NCI-H2196 (cell line): ENCODE results near the gene OR2M2.

ENCODE experiments used
- DNase-seq: peaks from one replicate; lab custom pipeline; 2025; ENCODE audit not compliant: unreplicated experiment; lab: John Stamatoyannopoulos, UW

The OR2M2 gene

GRCh38 chr1:248174521-248174920 is at the start of gene OR2M2:
Gene OR2M2 (plus strand): TSS chr1:248174821. CDS start chr1:248179986, 5,165 bp downstream.
- no peak for DNase-seq

DNA sequence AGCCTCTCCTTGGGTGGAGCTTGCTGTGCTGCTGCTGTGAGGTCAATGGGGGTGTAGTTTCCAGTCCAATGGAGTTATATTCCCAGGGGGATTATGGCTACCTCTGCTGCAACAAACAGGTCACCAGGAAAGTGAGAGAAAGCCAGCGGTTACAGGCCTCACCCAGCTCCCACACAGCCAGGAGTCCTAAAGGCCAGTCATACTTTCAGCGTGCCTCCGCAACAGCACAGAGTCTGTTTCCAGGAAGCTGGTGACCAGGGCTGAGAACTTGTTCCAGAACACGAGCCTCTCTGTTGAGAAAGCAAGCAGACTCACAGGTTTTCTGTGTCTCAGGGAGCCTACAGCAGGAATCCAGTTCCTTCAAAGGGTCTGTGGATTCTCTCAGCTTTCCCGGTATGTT is 47.0 kb upstream of the OR2M2 start:
- DNase-seq, result no peak

DNA sequence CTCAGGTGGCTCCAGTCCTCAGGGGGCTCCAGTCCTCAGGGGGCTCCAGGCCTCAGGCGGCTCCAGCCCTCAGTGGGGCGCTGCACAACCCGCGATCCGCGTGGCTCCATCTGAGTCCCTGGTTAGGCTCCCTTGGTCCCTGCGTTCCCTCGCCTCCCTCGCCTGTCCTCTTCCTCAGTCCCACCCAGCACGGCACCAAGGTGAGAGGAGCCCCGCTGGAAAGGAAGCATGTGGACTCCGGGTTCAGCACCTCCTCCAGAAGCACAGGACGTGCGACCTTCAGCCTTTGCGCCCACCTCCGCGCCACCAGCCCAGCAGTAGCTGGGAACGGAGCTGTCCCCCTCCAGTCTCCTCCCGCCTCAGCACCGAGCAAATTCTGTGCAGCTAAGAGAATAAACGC is 37.8 kb upstream of the OR2M2 start:
- DNase-seq, result no peak

GRCh38 chr1:248140846-248141245 is 33.8 kb upstream of the OR2M2 start:
- DNase-seq, result no peak

GRCh38 chr1:248143311-248143710 is 31.3 kb upstream of the OR2M2 start:
- no peak for DNase-seq

GRCh38 chr1:248144513-248145198 is 30.0 kb upstream of the OR2M2 start, which contains the start of gene OR2M5:
Gene OR2M5 (plus strand): TSS chr1:248145148. CDS start chr1:248145148, 0 bp downstream.
- DNase-seq, result no peak

DNA sequence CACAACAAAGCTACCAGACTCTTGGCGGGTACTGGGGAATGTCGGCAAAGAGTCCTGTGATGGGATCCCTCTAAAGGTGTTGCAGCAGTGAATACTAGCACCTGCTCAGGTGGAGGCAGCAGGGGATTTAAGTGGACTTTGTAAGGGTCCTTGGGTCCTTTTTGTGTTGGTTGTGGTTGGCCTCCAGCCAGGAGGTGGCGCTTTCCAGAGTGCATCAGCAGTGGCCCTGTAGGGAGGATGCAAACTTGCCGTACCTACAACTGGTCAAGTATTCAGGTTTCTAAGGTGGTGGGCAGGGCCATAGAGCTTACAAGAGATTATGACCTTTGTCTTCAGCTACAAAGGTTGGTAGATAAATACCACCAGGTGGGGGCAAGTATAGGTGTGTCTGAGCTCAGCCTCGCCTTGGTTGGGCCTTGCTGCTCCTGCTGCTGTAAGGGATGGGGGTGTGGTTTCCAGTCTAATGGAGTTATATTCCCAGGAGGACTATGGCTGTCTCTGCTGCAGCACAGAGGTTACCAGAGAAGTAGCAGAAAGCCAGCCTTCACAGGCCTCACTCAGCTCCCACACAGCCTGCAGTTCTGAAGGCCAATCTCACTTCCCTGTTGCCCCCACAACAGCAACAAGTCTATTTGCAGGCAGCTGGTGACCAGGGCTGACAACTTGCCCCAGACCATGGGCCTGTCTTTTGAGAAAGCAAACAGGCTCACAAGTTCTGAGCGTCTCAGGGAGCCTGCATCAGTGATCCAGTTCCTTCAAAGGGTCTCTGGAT is 22.4 kb upstream of the OR2M2 start:
- DNase-seq, result no peak

DNA sequence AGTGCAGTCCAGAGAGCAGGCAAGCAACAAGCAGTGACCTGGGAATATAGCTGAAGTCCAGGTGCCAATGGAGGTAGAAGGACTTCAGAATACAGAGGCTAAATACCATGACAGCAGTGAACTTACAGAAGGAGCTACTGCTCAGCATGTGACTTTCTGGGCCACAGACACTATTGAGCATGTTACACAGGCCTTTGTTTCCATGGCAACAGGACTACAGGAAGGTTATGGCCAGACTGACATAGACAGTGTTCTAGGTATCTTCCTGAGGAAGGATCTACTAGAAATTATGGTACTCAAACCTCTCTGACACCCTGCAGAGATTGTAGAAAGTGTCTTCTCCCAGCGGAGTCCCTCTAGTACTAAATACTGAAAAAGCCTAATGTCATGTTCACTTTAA is 18.7 kb upstream of the OR2M2 start:
- no peak for DNase-seq

GRCh38 chr1:248158758-248159157 is 15.9 kb upstream of the OR2M2 start:
- DNase-seq, result no peak

DNA sequence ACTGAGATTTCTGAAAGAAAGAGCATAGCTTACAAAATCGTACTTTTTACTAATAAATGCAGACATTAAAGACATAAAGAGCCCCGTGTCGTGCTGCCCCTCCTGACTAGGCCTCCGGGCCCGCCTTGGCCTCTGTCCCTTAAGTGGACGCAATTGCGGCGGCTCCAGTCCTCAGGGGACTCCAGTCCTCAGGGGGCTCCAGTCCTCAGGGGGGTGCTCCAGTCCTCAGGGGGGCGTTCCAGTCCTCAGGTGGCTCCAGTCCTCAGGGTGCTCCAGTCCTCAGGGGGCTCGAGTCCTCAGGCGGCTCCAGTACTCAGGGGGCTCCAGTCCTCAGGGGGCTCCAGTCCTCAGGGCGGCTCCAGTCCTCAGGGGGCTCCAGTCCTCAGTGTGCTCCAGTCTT is 10.6 kb upstream of the OR2M2 start:
- DNase-seq, result no peak

GRCh38 chr1:248165186-248165585 is 9.4 kb upstream of the OR2M2 start:
- DNase-seq, result no peak

- DNase-seq, result no peak
Measured at GRCh38 chr1:248183996-248184395, 9.4 kb downstream of the OR2M2 start.

GRCh38 chr1:248187363-248187762 is 12.7 kb downstream of the OR2M2 start:
- no peak for DNase-seq

DNA sequence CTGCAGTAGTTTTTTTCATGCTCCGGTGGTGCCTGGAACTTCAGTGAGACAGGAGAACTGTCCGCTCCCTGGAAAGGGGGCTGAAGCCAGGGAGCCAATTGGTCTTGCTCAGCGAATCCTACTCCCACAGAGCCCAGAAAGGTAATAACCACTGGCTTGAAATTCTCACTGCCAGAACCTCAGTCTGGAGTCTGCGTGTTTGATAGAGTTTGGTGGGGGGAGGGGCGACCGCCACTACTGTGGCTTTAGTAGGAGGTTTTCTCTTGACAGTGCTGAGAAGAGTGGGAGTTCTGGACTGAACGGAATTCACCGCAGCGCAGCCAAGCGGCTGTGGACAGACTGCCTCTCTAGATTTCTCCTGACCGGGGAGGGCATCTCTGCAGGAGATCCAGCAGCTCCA is 14.4 kb downstream of the OR2M2 start:
- no peak for DNase-seq

- DNase-seq, result no peak
Measured at GRCh38 chr1:248194117-248194516, 19.5 kb downstream of the OR2M2 start.

DNA sequence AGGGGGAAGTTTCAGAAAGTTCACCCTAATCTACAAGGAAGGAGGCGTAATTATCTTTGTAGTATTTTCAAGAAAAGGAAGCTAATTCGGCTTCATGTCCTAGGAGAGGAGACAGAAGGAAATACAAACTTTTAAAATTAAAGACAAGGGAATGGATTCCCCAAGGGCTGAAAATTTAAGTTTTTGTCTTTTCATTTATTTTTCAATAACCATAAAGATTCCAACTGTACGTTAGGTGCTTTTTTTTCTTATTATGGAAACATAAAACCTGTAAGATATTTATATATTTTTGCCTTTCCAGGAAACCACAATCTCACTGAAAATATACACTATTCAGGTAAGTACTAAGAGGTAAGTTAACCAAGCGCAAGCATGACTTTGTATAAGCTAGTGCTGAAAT is 22.3 kb downstream of the OR2M2 start, which contains the start of gene OR2M3:
OR2M3 (plus strand) TSS at position 301 of the 400 bp plus-strand sequence. CDS start 5,803 bp downstream, outside the sequence.
- DNase-seq, result no peak

DNA sequence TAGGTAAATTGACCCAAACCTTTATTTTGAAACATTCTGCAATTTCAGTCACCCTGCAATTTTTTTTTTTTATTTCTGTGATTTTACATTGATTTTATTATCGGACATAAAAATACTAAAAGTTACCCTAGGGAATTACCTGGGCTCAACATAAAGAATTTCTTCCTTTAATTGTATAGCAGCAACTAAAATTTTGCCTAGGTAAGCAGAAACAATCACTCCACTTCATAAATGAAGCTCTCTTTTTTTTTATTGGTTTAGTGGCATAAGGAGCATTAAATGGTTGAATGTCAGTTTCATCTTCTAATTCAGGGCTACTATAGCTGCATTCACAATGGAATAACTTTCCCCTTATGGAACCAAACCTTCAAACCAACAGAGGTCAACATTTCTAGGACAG is 41.3 kb downstream of the OR2M2 start:
- DNase-seq, result no peak

- no peak for DNase-seq
Measured at GRCh38 chr1:248225537-248225936, 50.9 kb downstream of the OR2M2 start.

DNA sequence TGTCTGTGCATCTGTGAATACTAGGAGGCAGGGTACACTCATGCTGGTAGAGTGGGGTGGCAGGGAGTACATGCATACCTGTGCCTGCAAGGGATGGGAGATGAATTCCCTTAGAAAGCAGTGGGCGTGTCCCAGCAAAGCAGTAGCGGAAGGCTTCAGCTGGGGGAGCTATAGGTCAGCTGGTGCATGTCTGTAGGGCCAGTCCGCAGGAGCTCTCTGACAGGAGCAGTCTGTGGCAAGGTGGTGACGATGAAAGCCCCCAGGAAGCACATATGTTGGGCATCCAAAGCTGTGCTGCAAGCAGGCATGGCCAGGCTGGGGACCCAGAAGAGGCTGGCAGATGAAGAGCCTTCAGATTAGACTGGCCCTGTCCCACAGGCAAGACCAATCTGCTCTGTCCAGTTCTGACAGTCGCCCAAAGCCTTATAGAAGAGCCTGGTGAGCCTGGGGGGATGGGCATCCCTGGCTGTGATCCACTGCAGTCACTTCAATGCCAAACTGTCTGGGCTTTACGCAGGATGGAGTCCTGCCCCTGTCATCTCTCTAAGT is 54.8 kb downstream of the OR2M2 start:
- no peak for DNase-seq
